ENCODE data around the gene GAMT.

GAMT gene

DNA sequence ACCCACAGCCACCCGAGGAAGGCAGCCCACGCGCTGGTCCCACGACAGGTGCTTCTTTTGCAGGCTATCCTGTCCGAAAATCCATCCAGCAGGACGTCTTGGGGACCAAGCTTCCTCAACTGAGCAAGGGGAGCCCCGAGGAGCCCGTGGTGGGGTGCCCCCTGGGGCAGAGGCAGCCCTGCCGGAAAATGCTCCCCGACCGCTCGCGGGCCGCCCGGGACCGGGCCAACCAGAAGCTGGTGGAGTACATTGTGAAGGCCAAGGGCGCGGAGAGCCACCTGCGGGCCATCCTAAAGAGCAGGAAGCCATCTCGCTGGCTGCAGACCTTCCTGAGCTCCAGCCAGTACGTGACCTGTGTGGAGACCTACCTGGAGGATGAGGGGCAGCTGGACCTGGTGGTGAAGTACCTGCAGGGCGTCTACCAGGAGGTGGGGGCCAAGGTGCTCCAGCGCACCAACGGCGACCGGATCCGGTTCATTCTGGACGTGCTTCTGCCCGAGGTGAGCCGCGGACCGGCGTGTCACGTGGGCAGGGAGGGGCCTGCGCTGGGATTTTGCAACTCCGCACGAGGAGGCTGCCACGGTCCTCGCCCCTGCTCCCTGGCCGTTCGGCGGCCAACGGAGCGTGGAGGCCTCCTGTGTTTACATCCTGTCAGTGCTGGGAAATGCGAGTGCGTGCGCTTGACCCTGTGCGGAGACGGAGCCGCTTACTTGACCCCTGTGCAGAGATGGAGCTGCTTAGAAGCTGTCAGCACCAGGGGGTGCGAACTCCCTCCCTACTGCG, 30.6 kb downstream of the GAMT start:
- DNase-seq (ENCODE audit: extremely low read depth, low read depth) = no peak
- TF ChIP-seq, protein P1, sequence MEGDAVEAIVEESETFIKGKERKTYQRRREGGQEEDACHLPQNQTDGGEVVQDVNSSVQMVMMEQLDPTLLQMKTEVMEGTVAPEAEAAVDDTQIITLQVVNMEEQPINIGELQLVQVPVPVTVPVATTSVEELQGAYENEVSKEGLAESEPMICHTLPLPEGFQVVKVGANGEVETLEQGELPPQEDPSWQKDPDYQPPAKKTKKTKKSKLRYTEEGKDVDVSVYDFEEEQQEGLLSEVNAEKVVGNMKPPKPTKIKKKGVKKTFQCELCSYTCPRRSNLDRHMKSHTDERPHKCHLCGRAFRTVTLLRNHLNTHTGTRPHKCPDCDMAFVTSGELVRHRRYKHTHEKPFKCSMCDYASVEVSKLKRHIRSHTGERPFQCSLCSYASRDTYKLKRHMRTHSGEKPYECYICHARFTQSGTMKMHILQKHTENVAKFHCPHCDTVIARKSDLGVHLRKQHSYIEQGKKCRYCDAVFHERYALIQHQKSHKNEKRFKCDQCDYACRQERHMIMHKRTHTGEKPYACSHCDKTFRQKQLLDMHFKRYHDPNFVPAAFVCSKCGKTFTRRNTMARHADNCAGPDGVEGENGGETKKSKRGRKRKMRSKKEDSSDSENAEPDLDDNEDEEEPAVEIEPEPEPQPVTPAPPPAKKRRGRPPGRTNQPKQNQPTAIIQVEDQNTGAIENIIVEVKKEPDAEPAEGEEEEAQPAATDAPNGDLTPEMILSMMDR (IDR thresholded peaks at IDR 0.05; ENCODE audit: low read depth, low read length) = no peak

- no peak for DNase-seq (ENCODE audit: extremely low read depth, low read depth)
- TF ChIP-seq, protein P1 (IDR thresholded peaks at IDR 0.05; ENCODE audit: low read depth, low read length) = no peak
Measured at GRCh38 chr19:1369214-1369805, 32.0 kb downstream of the GAMT start.

GRCh38 chr19:1366899-1367870, 34.2 kb downstream of the GAMT start:
- TF ChIP-seq, protein P1 (IDR thresholded peaks at IDR 0.05; ENCODE audit: low read depth, low read length) = no peak
- DNase-seq (ENCODE audit: extremely low read depth, low read depth) = no peak

- no peak for DNase-seq (ENCODE audit: extremely low read depth, low read depth)
- TF ChIP-seq, protein P1 (IDR thresholded peaks at IDR 0.05; ENCODE audit: low read depth, low read length) = no peak
Measured at GRCh38 chr19:1366296-1366695, 35.0 kb downstream of the GAMT start.

DNA sequence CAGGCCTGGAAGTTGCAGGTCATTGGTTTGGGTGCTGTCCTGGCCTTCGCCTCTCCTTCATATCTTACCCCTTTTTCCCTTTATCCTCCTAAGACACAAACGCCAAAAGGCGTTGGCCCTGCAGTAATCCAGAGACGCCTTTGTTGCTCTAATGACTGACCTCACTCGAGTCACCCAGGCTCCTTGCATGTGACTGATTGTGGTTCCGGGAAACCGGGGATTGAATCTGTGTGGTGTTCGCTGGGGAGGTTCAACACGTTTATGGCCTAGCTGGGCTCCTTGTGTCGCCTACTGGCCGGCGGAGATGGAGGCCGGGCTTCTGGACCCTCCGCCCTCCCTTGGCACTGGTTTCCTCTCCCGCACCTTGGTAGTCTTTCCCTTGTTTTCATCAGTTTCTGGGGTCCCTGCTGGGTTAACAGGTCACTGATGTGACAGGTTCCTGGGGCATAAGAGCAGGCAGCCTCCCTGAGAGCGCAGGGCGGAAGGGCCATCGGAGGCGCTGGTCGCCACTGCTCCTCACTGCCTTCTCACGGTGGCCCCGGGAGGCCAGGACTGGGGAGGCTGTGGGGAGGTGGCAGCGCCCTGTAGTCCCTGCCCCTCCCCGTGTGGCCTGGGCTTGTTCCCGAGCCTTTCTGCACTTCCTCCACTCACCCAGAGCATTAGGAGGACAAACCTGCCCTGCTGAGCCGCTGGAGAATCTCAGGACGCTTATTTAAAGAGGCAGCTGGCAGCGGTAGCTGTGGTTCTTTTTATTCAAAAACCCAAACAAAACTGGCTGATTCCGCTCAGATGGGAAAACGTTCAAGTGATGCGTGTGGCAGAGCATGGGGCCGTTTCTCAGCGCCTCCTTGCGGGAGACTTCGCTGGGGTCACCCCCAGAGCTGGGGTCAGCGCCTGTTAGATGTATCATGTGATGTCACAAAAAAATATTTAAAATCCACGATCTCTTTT, 35.7 kb downstream of the GAMT start:
- DNase-seq (ENCODE audit: extremely low read depth, low read depth) = no peak
- TF ChIP-seq, protein P1 (IDR thresholded peaks at IDR 0.05; ENCODE audit: low read depth, low read length) = no peak

- TF ChIP-seq, protein P1 (IDR thresholded peaks at IDR 0.05; ENCODE audit: low read depth, low read length) = peak; percentile 14
- DNase-seq (ENCODE audit: extremely low read depth, low read depth) = no peak
Measured at GRCh38 chr19:1364070-1364704, 37.2 kb downstream of the GAMT start.
